PC-3 (cell line): ENCODE results near the gene COMMD6. TPM values are rescaled to one million over a fixed set of nuclear protein-coding genes. Genes with fewer than 3 reads are reported as not detected.

Experiments used
- ATAC-seq: fragments of 200-7000 bp; cut with Tn5 transposase; 2 replicates; pipeline ENCODE4 v1.9.1; 2020; ENCODE audit warnings: mild to moderate bottlenecking, moderate library complexity
- BruUV-seq: library from RNA; stranded (reverse); fragments of 400-500 nt; replicated peaks from 2 replicates; lab custom pipeline; 2021; lab: Mats Ljungman, UMichigan
- CTCF ChIA-PET: fragments of 300-600 bp; sonication (Branson Sonifier 250); formaldehyde crosslinking; loops from one replicate; lab custom pipeline; 2022; ENCODE audit warnings: antibody characterized with exemption; lab: Charles Lee
- POLR2A ChIA-PET: fragments of 300-600 bp; sonication (Branson Sonifier 250); formaldehyde crosslinking; loops from one replicate; lab custom pipeline; 2022; ENCODE audit warnings: antibody characterized with exemption; ENCODE audit not compliant: unreplicated experiment; lab: Charles Lee
- DNase-seq: peaks from one replicate; pipeline ENCODE4 v3.0.0-alpha.2; 2015
- H2AFZ ChIP-seq: fragments of 300-600 bp; sonication (generic); 2 replicates; pipeline ENCODE4 v1.6.0; 2016; ENCODE audit warnings: antibody characterized with exemption, low read length
- H3F3A ChIP-seq: fragments of 300-600 bp; sonication (generic); one replicate; pipeline ENCODE4 v1.6.0; 2017; ENCODE audit warnings: antibody characterized with exemption, low read length, control low read depth, mild to moderate bottlenecking; ENCODE audit not compliant: unreplicated experiment
- H3K27ac ChIP-seq: fragments of 300-600 bp; sonication (generic); 2 replicates; pipeline ENCODE4 v1.5.1; 2016; ENCODE audit warnings: mild to moderate bottlenecking, low read length
- H3K27me3 ChIP-seq: fragments of 300-600 bp; sonication (generic); 2 replicates; pipeline ENCODE4 v1.6.1; 2016; ENCODE audit warnings: low read length, mixed read lengths
- H3K36me3 ChIP-seq: fragments of 300-600 bp; sonication (generic); 2 replicates; pipeline ENCODE4 v1.6.1; 2016; ENCODE audit warnings: low read depth, mixed run types, low read length, mixed read lengths
- H3K4me1 ChIP-seq: fragments of 300-600 bp; sonication (generic); 2 replicates; pipeline ENCODE4 v1.5.1; 2016; ENCODE audit warnings: low read length; ENCODE audit not compliant: insufficient read depth
- H3K4me2 ChIP-seq: fragments of 300-600 bp; sonication (generic); 2 replicates; pipeline ENCODE4 v1.6.0; 2016; ENCODE audit warnings: low read length
- H3K4me3 ChIP-seq: fragments of 300-600 bp; sonication (generic); 2 replicates; pipeline ENCODE4 v1.5.1; 2016; ENCODE audit warnings: mild to moderate bottlenecking, low read length, mixed read lengths
- H3K79me2 ChIP-seq: fragments of 300-600 bp; sonication (generic); 2 replicates; pipeline ENCODE4 v1.6.1; 2017; ENCODE audit warnings: low read length, mixed read lengths
- H3K9ac ChIP-seq: fragments of 300-600 bp; sonication (generic); 2 replicates; pipeline ENCODE4 v1.6.0; 2016; ENCODE audit warnings: mild to moderate bottlenecking, low read length
- H3K9me2 ChIP-seq: fragments of 300-600 bp; sonication (generic); replicated peaks from 2 replicates; pipeline ENCODE4 v1.6.1; 2016; ENCODE audit warnings: mixed run types, low read length, mixed read lengths
- H3K9me3 ChIP-seq: fragments of 300-600 bp; sonication (generic); 2 replicates; pipeline ENCODE4 v1.6.1; 2016; ENCODE audit warnings: low read length, mixed read lengths
- H4K20me1 ChIP-seq: fragments of 300-600 bp; sonication (generic); 2 replicates; pipeline ENCODE4 v1.6.1; 2016; ENCODE audit warnings: low read length, mixed read lengths
- CTCF ChIP-seq: fragments of 300-600 bp; sonication (generic); conservative IDR thresholded peaks from 2 replicates; pipeline ENCODE4 v1.5.1; 2017; ENCODE audit warnings: antibody characterized with exemption, low read depth, mild to moderate bottlenecking, low read length
- EZH2 ChIP-seq: fragments of 300-600 bp; sonication (generic); IDR thresholded peaks from one replicate; pipeline ENCODE4 v1.6.1; 2017; ENCODE audit warnings: antibody characterized with exemption, mild to moderate bottlenecking, low read length; ENCODE audit not compliant: unreplicated experiment
- EZH2phosphoT487 ChIP-seq: fragments of 300-600 bp; sonication (generic); IDR thresholded peaks from 2 replicates; pipeline ENCODE4 v1.6.1; 2018; ENCODE audit warnings: mild to moderate bottlenecking, antibody characterized with exemption, low read length, borderline replicate concordance
- intact Hi-C: fragments of 100-400 bp; cut with micrococcal nuclease; formaldehyde crosslinking; loops from 2 replicates; pipeline ENCODE4 v1.9.0; 2023
- total RNA-seq: library from RNA; depleted of rRNA; stranded (reverse); fragments of >200 nt; gene quantifications from 2 replicates; pipeline ENCODE4 v1.2.3, GENCODE V29; 2014

The COMMD6 gene
- total RNA-seq, 1 experiment from 2014 or later = 46.7 TPM

GRCh38 chr13:75569576-75569975 lies 31.9 kb upstream of the COMMD6 start:
- 0 out of 2 replicates have a peak, but pooled peaks cover 6% of the 10 kb centered on the region for H3K4me1 ChIP-seq
- POLR2A ChIA-PET = no interaction called here
- H3K9me3 ChIP-seq = no peaks in the 10 kb centered on the region
- no peaks in the 10 kb centered on the region for H4K20me1 ChIP-seq
- no peak overlapping the region for H3K4me2 ChIP-seq
- ATAC-seq (no peak), DNase-seq (no peak)
- intact Hi-C loops = loop anchor here (5.0 kb wide), 2 partner anchors 53 to 68 kb away; partner anchors contain the start of gene LMO7
- H3K9me2 ChIP-seq = no peaks in the 10 kb centered on the region
- H3K36me3 ChIP-seq = peaks cover 26% of the 10 kb centered on the region
- H3F3A ChIP-seq = peaks cover 4% of the 10 kb centered on the region
- TF ChIP-seq EZH2phosphoT487 = no peak
- no peak for TF ChIP-seq EZH2
- no peak for TF ChIP-seq CTCF
- no peak overlapping the region for H2AFZ ChIP-seq
- H3K79me2 ChIP-seq = no peaks in the 10 kb centered on the region
- H3K9ac ChIP-seq = no peak overlapping the region
- no TSS peak for BruUV-seq
- CTCF ChIA-PET = interaction anchor here (0.6 kb wide), 1 partner anchor 87 kb away, joined by 3 read pairs; the partner anchor contains the start of gene TBC1D4
- no peaks in the 10 kb centered on the region for H3K27me3 ChIP-seq
- no peak overlapping the region for H3K4me3 ChIP-seq
- no peak overlapping the region for H3K27ac ChIP-seq

GRCh38 chr13:75566658-75567057 lies 29.0 kb upstream of the COMMD6 start:
- Histone ChIP-seq H3K79me2 (no peaks in the 10 kb centered on the region), H3K36me3 (peaks cover 15% of the 10 kb centered on the region; the same call in 1 of the 2 replicates), H3K9me3 (no peaks in the 10 kb centered on the region), H3K4me2 (no peak overlapping the region), H3F3A (peaks cover 4% of the 10 kb centered on the region), H3K9me2 (no peaks in the 10 kb centered on the region), H3K4me3 (no peak overlapping the region), H2AFZ (no peak overlapping the region), H3K27me3 (no peaks in the 10 kb centered on the region), H4K20me1 (no peaks in the 10 kb centered on the region), H3K9ac (no peak overlapping the region), H3K27ac (no peak overlapping the region), H3K4me1 (0 out of 2 replicates have a peak, but pooled peaks cover 6% of the 10 kb centered on the region)
- no TSS peak for BruUV-seq
- TF ChIP-seq EZH2phosphoT487 (no peak), CTCF (peak; percentile 57), EZH2 (no peak)
- intact Hi-C loops = loop anchor here (2.0 to 5.0 kb wide), 3 partner anchors 56 to 108 kb away; partner anchors contain the start of gene LMO7
- DNase-seq (peak; percentile 64), ATAC-seq (peak; percentile 89)
- ChIA-PET CTCF (no interaction called here), POLR2A (no interaction called here)

- CTCF ChIA-PET = no interaction called here
- no peak overlapping the region for H3K27ac ChIP-seq
- H2AFZ ChIP-seq = no peak overlapping the region
- no peaks in the 10 kb centered on the region for H4K20me1 ChIP-seq
- H3K4me1 ChIP-seq = no peaks in the 10 kb centered on the region; the same call in 1 of the 2 replicates
- no peak overlapping the region for H3K4me2 ChIP-seq
- H3F3A ChIP-seq = no peaks in the 10 kb centered on the region
- BruUV-seq = no TSS peak
- POLR2A ChIA-PET = no interaction called here
- DNase-seq (no peak), ATAC-seq (no peak)
- H3K4me3 ChIP-seq = no peak overlapping the region
- peaks cover 55% of the 10 kb centered on the region for H3K79me2 ChIP-seq
- no peak overlapping the region for H3K9ac ChIP-seq
- no peaks in the 10 kb centered on the region for H3K27me3 ChIP-seq
- H3K9me3 ChIP-seq = no peaks in the 10 kb centered on the region
- intact Hi-C loops = no loop called here
- peaks cover 19% of the 10 kb centered on the region for H3K36me3 ChIP-seq
- no peaks in the 10 kb centered on the region for H3K9me2 ChIP-seq
- TF ChIP-seq EZH2phosphoT487 (no peak), CTCF (no peak), EZH2 (no peak)
Measured at GRCh38 chr13:75558145-75558840, 20.7 kb upstream of the COMMD6 start.
